OCI-LY3 (cell line): ENCODE results near the gene JPH3.
A peak's percentile ranks its signal among the peaks of the same experiment; 100 is the strongest.

ENCODE experiments used
- H2AFZ ChIP-seq: fragments of 200-600, 300-600 bp; shearing (Covaris generic); 2 replicates; pipeline ENCODE4 v1.6.0; 2014; ENCODE audit warnings: antibody characterized with exemption, low read depth, low read length
- H3K27ac ChIP-seq: fragments of 200-600, 300-600 bp; sonication (generic); 2 replicates; pipeline ENCODE4 v1.5.1; 2014; ENCODE audit warnings: mild to moderate bottlenecking, low read length, moderate library complexity, mixed read lengths
- H3K27me3 ChIP-seq: fragments of 200-600, 300-600 bp; sonication (generic); 2 replicates; pipeline ENCODE4 v1.6.1; 2014; ENCODE audit warnings: low read depth, low read length, mixed read lengths
- H3K36me3 ChIP-seq: fragments of 200-600, 300-600 bp; sonication (generic); replicated peaks from 2 replicates; pipeline ENCODE3; 2014; ENCODE audit warnings: low read depth, low read length, mixed read lengths
- H3K4me1 ChIP-seq: fragments of 300-600, 200-600 bp; sonication (generic); 2 replicates; pipeline ENCODE4 v1.6.1; 2014; ENCODE audit warnings: low read length, mixed read lengths
- H3K4me2 ChIP-seq: fragments of 200-600, 300-600 bp; sonication (generic); 2 replicates; pipeline ENCODE4 v1.6.1; 2014; ENCODE audit warnings: low read length, mixed read lengths
- H3K4me3 ChIP-seq: fragments of 300-600, 200-600 bp; sonication (generic); 2 replicates; pipeline ENCODE4 v1.5.1; 2014; ENCODE audit warnings: antibody characterized with exemption, mild to moderate bottlenecking, low read length, moderate library complexity
- H3K79me2 ChIP-seq: fragments of 300-600, 200-600 bp; shearing (Covaris generic); 2 replicates; pipeline ENCODE4 v1.6.1; 2014; ENCODE audit warnings: mild to moderate bottlenecking, low read length, mixed read lengths
- H3K9ac ChIP-seq: fragments of 300-600, 200-600 bp; shearing (Covaris generic); 2 replicates; pipeline ENCODE4 v1.6.0; 2014; ENCODE audit warnings: mild to moderate bottlenecking, low read length, moderate library complexity
- H3K9me3 ChIP-seq: fragments of 200-600, 300-600 bp; shearing (Covaris generic); 2 replicates; pipeline ENCODE4 v1.6.1; 2014; ENCODE audit warnings: low read length, mixed read lengths; ENCODE audit not compliant: insufficient read depth
- H4K20me1 ChIP-seq: fragments of 200-600, 300-600 bp; sonication (generic); 2 replicates; pipeline ENCODE4 v1.6.1; 2016; ENCODE audit warnings: low read length, mixed read lengths; ENCODE audit not compliant: insufficient read depth
- CTCF ChIP-seq: fragments of 200-600, 300-600 bp; sonication (generic); IDR thresholded peaks from 2 replicates; pipeline ENCODE4 v1.5.1; 2014; ENCODE audit warnings: antibody characterized with exemption, low read length, low read depth
- EZH2phosphoT487 ChIP-seq: fragments of 200-600 bp; shearing (Covaris generic); IDR thresholded peaks from 2 replicates; pipeline ENCODE4 v1.6.1; 2018; ENCODE audit warnings: antibody characterized with exemption, mixed run types, low read depth

The JPH3 gene

GRCh38 chr16:87628246-87628923, 26.1 kb downstream of the JPH3 start:
- no peak overlapping the region for H3K27ac ChIP-seq
- H3K4me1 ChIP-seq, result peaks cover 10% of the 10 kb centered on the region
- no peak overlapping the region for H2AFZ ChIP-seq
- H3K4me3 ChIP-seq, result no peak overlapping the region
- H3K36me3 ChIP-seq, result no peaks in the 10 kb centered on the region
- H3K4me2 ChIP-seq, result peak overlapping the region; percentile 40; the same call in 1 of the 2 replicates
- H3K9me3 ChIP-seq, result 0 out of 2 replicates have a peak, but pooled peaks cover 6% of the 10 kb centered on the region
- TF ChIP-seq EZH2phosphoT487 (no peak), CTCF (no peak)
- no peaks in the 10 kb centered on the region for H4K20me1 ChIP-seq
- H3K9ac ChIP-seq, result no peak overlapping the region
- no peaks in the 10 kb centered on the region for H3K79me2 ChIP-seq
- peaks cover 39% of the 10 kb centered on the region for H3K27me3 ChIP-seq

GRCh38 chr16:87628940-87629339, 26.6 kb downstream of the JPH3 start:
- Histone ChIP-seq H3K4me1 (peaks cover 10% of the 10 kb centered on the region), H3K4me2 (peak overlapping the region; percentile 40), H3K27me3 (peaks cover 39% of the 10 kb centered on the region), H3K9me3 (0 out of 2 replicates have a peak, but pooled peaks cover 6% of the 10 kb centered on the region), H3K9ac (no peak overlapping the region), H3K36me3 (no peaks in the 10 kb centered on the region), H3K79me2 (no peaks in the 10 kb centered on the region), H2AFZ (no peak overlapping the region), H3K4me3 (0 out of 2 replicates have a peak overlapping the region, but pooled peaks have one; percentile 24), H3K27ac (no peak overlapping the region), H4K20me1 (no peaks in the 10 kb centered on the region)
- TF ChIP-seq CTCF (no peak), EZH2phosphoT487 (no peak)

DNA sequence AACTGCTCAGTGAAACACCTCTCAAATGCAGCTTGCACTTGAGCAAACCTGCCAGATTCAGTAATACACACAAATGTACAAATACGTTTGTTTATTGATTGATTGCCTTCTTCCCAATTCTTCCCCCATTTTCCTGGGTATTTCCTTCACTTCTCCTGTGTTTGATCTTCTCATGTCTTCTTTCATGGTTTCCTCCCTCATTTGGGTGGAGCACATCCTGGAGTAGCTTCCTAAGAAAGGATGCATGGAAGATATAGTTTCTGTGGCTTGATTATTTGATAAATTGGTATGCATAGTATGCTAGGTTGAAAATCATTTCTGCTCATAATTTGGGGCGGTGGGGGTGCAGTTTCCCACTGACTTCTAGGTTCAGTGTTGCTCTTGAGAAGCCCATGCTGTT, 28.8 kb downstream of the JPH3 start:
- Histone ChIP-seq H3K9me3 (0 out of 2 replicates have a peak, but pooled peaks cover 6% of the 10 kb centered on the region), H4K20me1 (no peaks in the 10 kb centered on the region), H3K9ac (no peak overlapping the region), H2AFZ (no peak overlapping the region), H3K4me2 (no peak overlapping the region), H3K36me3 (no peaks in the 10 kb centered on the region), H3K27me3 (peaks cover 46% of the 10 kb centered on the region), H3K4me1 (peaks cover 15% of the 10 kb centered on the region), H3K27ac (no peak overlapping the region), H3K4me3 (no peak overlapping the region), H3K79me2 (no peaks in the 10 kb centered on the region)
- TF ChIP-seq EZH2phosphoT487 (no peak), CTCF (no peak)

DNA sequence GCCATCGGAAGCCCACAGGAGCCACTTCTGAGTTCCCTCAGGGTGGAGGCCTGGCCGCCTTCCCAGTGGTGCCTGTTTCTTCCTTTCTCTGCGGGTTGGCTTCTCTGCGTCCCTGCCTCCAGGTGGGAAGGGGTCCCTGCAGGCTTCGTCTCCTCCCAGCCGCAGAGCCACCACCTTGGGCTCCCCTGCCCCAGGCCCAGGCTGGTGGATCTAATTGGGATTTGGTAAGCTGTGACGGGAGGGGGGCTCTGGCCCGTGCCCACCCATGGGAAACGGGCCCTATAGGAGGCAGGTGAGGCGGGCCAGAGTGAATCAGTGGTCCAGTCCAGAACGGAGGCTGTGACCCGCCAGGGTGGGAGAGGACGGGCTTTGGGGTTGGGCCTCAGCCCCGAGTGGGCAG, 32.1 kb downstream of the JPH3 start:
- H3K9ac ChIP-seq, result no peak overlapping the region

More for the DNA sequence above, 32.1 kb downstream of the JPH3 start:
- Histone ChIP-seq H3K9me3 (0 out of 2 replicates have a peak, but pooled peaks cover 6% of the 10 kb centered on the region), H3K4me1 (peaks cover 5% of the 10 kb centered on the region), H3K27me3 (peaks cover 35% of the 10 kb centered on the region), H3K27ac (no peak overlapping the region), H3K4me2 (no peak overlapping the region), H4K20me1 (no peaks in the 10 kb centered on the region), H3K36me3 (no peaks in the 10 kb centered on the region), H3K4me3 (no peak overlapping the region), H3K79me2 (no peaks in the 10 kb centered on the region), H2AFZ (no peak overlapping the region)
- no peak for TF ChIP-seq EZH2phosphoT487
- no peak for TF ChIP-seq CTCF
